ENCODE results near the gene SNX9.

The SNX9 gene

GRCh38 chr6:157822245-157823000 lies 623 bp upstream of the SNX9 start:
- DNase-seq (ENCODE audit: insufficient read length, low spot score) (no peak), FAIRE-seq (no peak)
- TF ChIP-seq CTCF (IDR thresholded peaks at IDR 0.05; ENCODE audit: insufficient read depth, missing control alignments) = no peak

- DNase-seq (ENCODE audit: insufficient read length, low spot score) (no peak), FAIRE-seq (no peak)
- TF ChIP-seq CTCF (IDR thresholded peaks at IDR 0.05; ENCODE audit: insufficient read depth, missing control alignments) = no peak
Observed at GRCh38 chr6:157823528-157824370, 703 bp downstream of the SNX9 start.

GRCh38 chr6:157825243-157825904 lies 2.3 kb downstream of the SNX9 start:
- FAIRE-seq (peak; percentile 44), DNase-seq (ENCODE audit: insufficient read length, low spot score) (no peak)
- no peak for TF ChIP-seq CTCF (IDR thresholded peaks at IDR 0.05; ENCODE audit: insufficient read depth, missing control alignments)

GRCh38 chr6:157830354-157831017 lies 7.4 kb downstream of the SNX9 start:
- no peak for DNase-seq (ENCODE audit: insufficient read length, low spot score)
- FAIRE-seq = no peak
- TF ChIP-seq CTCF (IDR thresholded peaks at IDR 0.05; ENCODE audit: insufficient read depth, missing control alignments) = no peak

- FAIRE-seq (peak; percentile 91), DNase-seq (ENCODE audit: insufficient read length, low spot score) (no peak)
- TF ChIP-seq CTCF (IDR thresholded peaks at IDR 0.05; ENCODE audit: insufficient read depth, missing control alignments) = no peak
Observed at GRCh38 chr6:157831018-157831369, 7.9 kb downstream of the SNX9 start.

GRCh38 chr6:157831424-157832249 lies 8.6 kb downstream of the SNX9 start:
- DNase-seq (ENCODE audit: insufficient read length, low spot score) (no peak), FAIRE-seq (no peak)
- TF ChIP-seq CTCF (IDR thresholded peaks at IDR 0.05; ENCODE audit: insufficient read depth, missing control alignments) = no peak
